Measurements from ENCODE around the gene MDN1. TPM values are rescaled to one million over a fixed set of nuclear protein-coding genes. Genes with fewer than 3 reads are reported as not detected.
A peak's percentile ranks its signal among the peaks of the same experiment; 100 is the strongest.

MDN1 gene
- total and polyA plus RNA-seq, 4 donors: 31.4 to 40.2 (median 36.8) TPM

DNA sequence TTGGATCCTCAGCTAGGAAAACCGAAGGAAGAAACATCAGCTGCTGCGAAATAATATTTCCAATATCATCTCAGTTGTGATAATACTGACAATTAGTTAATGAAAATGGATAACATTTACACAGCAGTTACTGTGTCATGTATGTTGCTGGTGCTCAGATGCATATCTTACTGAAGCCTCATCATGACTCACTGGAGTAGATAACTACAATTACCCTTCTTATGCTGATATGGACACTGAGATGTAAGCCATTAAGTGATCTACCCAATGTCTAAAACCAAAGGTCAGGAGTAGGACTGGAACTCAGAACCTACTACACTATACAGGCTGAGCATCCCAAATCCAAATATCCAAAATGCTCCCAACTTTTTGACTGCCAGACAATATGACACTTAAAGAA is 126.4 kb downstream of the MDN1 start:
- no peak for DNase-seq (ENCODE audit: low read depth in 4 of 6, low spot score in 6 of 6)

DNA sequence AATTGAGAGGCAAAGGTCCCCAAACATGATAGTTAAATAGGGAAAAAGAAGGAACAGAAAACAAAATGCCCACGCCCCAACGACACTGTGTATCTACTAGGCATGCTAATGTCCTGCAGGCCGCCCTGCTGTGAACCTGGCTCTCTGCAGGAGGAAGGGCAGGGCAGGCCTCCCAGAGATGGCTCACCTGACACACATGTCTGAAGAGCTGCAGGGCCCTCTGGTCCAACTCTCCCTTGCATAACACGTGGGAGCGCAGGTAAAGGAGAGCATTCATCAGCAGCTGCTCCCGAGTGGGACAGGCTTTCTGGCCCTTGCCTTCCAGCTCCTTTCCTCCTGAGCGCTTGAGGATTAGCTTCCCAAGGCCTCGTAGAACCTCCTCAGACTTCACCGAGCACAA is 127.3 kb downstream of the MDN1 start:
- Histone ChIP-seq H3K9me3 (ENCODE audit: control insufficient read depth, insufficient read depth, low read length) (no peaks in the 10 kb centered on the region), H3K27ac (ENCODE audit: low read depth, low read length) (no peak overlapping the region), H3K27me3 (ENCODE audit: control insufficient read depth, insufficient read depth, low read length) (no peaks in the 10 kb centered on the region), H3K36me3 (ENCODE audit: control insufficient read depth, insufficient read depth, low read length) (peaks cover 47% of the 10 kb centered on the region), H3K4me1 (ENCODE audit: control insufficient read depth, insufficient read depth, low read length) (no peaks in the 10 kb centered on the region), H3K4me3 (ENCODE audit: low read depth, low read length) (no peak overlapping the region)
- no peak for DNase-seq (ENCODE audit: low read depth in 4 of 6, low spot score in 6 of 6)
- WGBS (ENCODE audit: insufficient coverage): 89% methylated on average over 9 of the region's 9 CpGs

More for the DNA sequence above, 126.4 kb downstream of the MDN1 start:
- Histone ChIP-seq H3K27ac (ENCODE audit: low read depth, low read length) (no peak overlapping the region), H3K36me3 (ENCODE audit: control insufficient read depth, insufficient read depth, low read length) (peaks cover 43% of the 10 kb centered on the region), H3K4me1 (ENCODE audit: control insufficient read depth, insufficient read depth, low read length) (no peaks in the 10 kb centered on the region), H3K9me3 (ENCODE audit: control insufficient read depth, insufficient read depth, low read length) (no peaks in the 10 kb centered on the region), H3K27me3 (ENCODE audit: control insufficient read depth, insufficient read depth, low read length) (no peaks in the 10 kb centered on the region), H3K4me3 (ENCODE audit: low read depth, low read length) (no peak overlapping the region)
- no CpG with 5 or more reads among the region's 2 CpGs for WGBS (ENCODE audit: insufficient coverage)

DNA sequence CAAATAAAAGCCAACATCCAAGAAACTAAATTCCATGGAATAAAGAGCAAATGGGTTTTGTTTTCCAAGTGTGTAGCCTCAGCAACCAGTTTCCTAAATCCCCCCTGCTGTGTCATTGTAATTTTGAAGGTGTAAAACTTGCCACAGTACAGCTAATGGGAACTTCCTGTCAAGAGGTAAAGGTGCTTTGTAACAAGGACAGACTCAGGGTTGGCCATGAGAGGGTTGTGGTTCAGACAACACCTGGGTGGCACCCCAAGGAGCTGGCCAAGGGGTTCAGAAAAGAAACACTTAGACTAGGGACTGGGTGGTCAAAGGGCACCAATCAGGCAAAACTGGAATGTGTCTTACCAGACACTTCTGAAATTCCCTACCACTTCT is 128.7 kb downstream of the MDN1 start:
- Histone ChIP-seq H3K36me3 (ENCODE audit: control insufficient read depth, insufficient read depth, low read length) (peaks cover 53% of the 10 kb centered on the region), H3K27ac (ENCODE audit: low read depth, low read length) (no peak overlapping the region), H3K9me3 (ENCODE audit: control insufficient read depth, insufficient read depth, low read length) (no peaks in the 10 kb centered on the region), H3K27me3 (ENCODE audit: control insufficient read depth, insufficient read depth, low read length) (no peaks in the 10 kb centered on the region), H3K4me1 (ENCODE audit: control insufficient read depth, insufficient read depth, low read length) (no peaks in the 10 kb centered on the region), H3K4me3 (ENCODE audit: low read depth, low read length) (no peak overlapping the region)
- no peak for DNase-seq (ENCODE audit: low read depth in 4 of 6, low spot score in 6 of 6)

DNA sequence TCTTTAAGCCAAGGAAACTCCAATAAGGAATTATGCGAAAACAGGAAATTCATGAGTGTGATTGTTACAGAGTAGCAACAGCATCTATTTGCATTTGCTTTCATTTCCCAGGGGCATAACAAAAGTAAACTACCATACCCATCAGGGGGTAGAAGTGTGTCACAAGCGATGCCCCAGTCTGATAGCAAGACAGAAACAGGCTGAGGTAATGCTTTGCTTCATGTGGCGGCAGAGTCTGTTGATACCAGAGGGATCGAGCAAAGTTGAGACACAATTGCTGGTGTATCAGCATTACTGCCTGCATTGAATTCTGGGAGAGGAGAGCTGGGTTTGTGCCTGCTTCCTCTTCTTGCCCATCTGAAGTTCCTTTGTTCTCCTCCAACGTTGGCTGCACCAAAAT is 129.9 kb downstream of the MDN1 start:
- H3K27me3 ChIP-seq (ENCODE audit: control insufficient read depth, insufficient read depth, low read length): no peaks in the 10 kb centered on the region
- no peak overlapping the region for H3K27ac ChIP-seq (ENCODE audit: low read depth, low read length)
- no peaks in the 10 kb centered on the region for H3K9me3 ChIP-seq (ENCODE audit: control insufficient read depth, insufficient read depth, low read length)
- DNase-seq (ENCODE audit: low read depth in 4 of 6, low spot score in 6 of 6): peak in 2 of 6 donors; percentile 25 to 84
- no peaks in the 10 kb centered on the region for H3K4me1 ChIP-seq (ENCODE audit: control insufficient read depth, insufficient read depth, low read length)
- WGBS (ENCODE audit: insufficient coverage): 42% methylated on average over 3 of the region's 5 CpGs
- no peak overlapping the region for H3K4me3 ChIP-seq (ENCODE audit: low read depth, low read length)
- H3K36me3 ChIP-seq (ENCODE audit: control insufficient read depth, insufficient read depth, low read length): peaks cover 44% of the 10 kb centered on the region

DNA sequence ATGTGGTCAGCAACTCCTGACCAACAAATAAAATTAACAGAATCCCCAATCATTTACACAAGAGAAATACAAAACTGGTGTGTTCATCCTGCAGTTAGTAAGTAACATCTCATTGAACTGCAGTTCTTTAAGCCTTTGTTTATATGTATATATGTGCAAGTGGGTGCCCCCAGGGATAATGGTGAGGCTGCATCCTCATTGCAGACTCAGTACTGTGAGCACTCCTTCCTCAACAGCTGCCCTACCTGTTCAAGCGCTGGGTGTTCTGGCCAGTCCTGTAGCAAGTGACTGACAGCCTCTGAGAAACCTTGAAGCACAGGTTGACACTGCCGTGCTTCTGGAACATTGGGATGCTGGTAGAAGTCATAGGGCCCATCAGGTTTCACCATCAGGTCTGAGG is 131.3 kb downstream of the MDN1 start:
- 100% methylated on average over 2 of the region's 2 CpGs for WGBS (ENCODE audit: insufficient coverage)
- no peak for DNase-seq (ENCODE audit: low read depth in 4 of 6, low spot score in 6 of 6)
- H3K4me1 ChIP-seq (ENCODE audit: control insufficient read depth, insufficient read depth, low read length): no peaks in the 10 kb centered on the region
- no peaks in the 10 kb centered on the region for H3K9me3 ChIP-seq (ENCODE audit: control insufficient read depth, insufficient read depth, low read length)
- no peaks in the 10 kb centered on the region for H3K27me3 ChIP-seq (ENCODE audit: control insufficient read depth, insufficient read depth, low read length)
- H3K36me3 ChIP-seq (ENCODE audit: control insufficient read depth, insufficient read depth, low read length): peaks cover 47% of the 10 kb centered on the region
- no peak overlapping the region for H3K4me3 ChIP-seq (ENCODE audit: low read depth, low read length)
- H3K27ac ChIP-seq (ENCODE audit: low read depth, low read length): no peak overlapping the region

DNA sequence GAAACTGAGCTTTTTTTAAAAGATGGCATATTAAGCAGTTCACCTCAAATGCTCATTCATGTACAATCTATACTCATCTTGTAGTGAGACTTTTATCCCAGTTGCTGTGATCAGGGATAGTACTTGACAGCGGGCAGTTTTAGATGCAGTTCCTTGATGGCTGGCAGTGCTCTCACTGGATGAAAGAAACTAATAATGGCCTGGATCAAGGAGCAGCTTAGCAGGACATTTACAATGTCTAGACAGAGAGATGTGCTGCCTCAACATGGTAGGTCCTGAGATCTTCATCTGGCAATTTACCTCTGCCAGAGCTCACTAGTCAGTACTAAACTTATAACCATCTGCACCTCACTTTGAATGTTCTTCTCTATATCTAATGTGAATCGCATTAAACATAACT is 134.3 kb downstream of the MDN1 start:
- no peaks in the 10 kb centered on the region for H3K27me3 ChIP-seq (ENCODE audit: control insufficient read depth, insufficient read depth, low read length)
- DNase-seq (ENCODE audit: low read depth in 4 of 6, low spot score in 6 of 6): no peak
- H3K9me3 ChIP-seq (ENCODE audit: control insufficient read depth, insufficient read depth, low read length): no peaks in the 10 kb centered on the region
- H3K4me3 ChIP-seq (ENCODE audit: low read depth, low read length): no peak overlapping the region
- no peak overlapping the region for H3K27ac ChIP-seq (ENCODE audit: low read depth, low read length)
- H3K36me3 ChIP-seq (ENCODE audit: control insufficient read depth, insufficient read depth, low read length): peaks cover 42% of the 10 kb centered on the region
- no peaks in the 10 kb centered on the region for H3K4me1 ChIP-seq (ENCODE audit: control insufficient read depth, insufficient read depth, low read length)
- no CpG with 5 or more reads among the region's 2 CpGs for WGBS (ENCODE audit: insufficient coverage)

DNA sequence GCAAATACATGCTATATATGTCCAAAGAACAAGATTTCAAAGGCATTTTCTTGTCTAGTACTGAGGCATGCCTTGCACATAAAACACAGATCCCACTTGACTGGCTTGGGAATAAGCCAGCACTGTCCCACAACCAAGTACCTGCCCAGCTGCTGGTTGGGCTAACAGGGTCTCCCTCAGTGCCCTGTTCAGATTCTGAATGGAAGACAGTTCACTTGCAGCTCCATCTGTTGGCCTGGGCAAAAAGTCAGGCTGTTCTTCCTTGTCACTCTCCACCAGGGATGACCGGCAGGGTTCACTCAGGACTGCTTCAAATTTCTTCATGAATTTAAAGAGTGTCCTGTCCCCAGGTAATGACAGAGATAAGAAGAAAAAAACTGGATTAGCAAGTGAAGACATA is 136.6 kb downstream of the MDN1 start:
- Histone ChIP-seq H3K27ac (ENCODE audit: low read depth, low read length) (no peak overlapping the region), H3K4me1 (ENCODE audit: control insufficient read depth, insufficient read depth, low read length) (no peaks in the 10 kb centered on the region), H3K36me3 (ENCODE audit: control insufficient read depth, insufficient read depth, low read length) (peaks cover 45% of the 10 kb centered on the region), H3K27me3 (ENCODE audit: control insufficient read depth, insufficient read depth, low read length) (no peaks in the 10 kb centered on the region), H3K4me3 (ENCODE audit: low read depth, low read length) (no peak overlapping the region), H3K9me3 (ENCODE audit: control insufficient read depth, insufficient read depth, low read length) (no peaks in the 10 kb centered on the region)
- no peak for DNase-seq (ENCODE audit: low read depth in 4 of 6, low spot score in 6 of 6)
- no CpG with 5 or more reads among the region's 1 CpG for WGBS (ENCODE audit: insufficient coverage)

DNA sequence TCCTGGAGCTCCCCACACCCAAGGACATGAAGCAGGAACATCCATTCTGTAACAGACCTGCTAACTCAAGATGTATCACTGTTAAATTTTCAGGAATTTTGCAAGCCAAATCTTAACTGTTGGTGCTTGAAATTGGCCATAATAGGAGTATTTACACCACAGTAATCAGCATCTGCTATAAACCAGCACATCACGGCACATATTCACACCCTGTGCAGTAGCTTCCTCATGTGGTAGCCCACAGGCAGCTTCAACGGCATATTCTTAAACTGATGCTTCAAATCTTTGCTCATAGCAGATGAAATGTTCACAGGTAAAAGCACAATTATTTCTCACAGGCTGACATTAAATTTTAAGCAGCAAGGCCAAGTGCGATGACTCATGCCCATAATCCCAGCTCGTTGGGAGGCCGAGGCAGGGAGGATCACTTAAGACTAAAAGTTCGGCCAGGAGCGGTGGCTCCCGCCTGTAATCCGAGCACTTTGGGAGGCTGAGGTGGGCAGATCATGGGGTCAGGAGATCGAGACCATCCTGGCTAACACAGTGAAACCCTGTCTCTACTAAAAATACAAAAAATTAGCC is 137.5 kb downstream of the MDN1 start:
- H3K36me3 ChIP-seq (ENCODE audit: control insufficient read depth, insufficient read depth, low read length): peaks cover 45% of the 10 kb centered on the region
- H3K27me3 ChIP-seq (ENCODE audit: control insufficient read depth, insufficient read depth, low read length): no peaks in the 10 kb centered on the region
- DNase-seq (ENCODE audit: low read depth in 4 of 6, low spot score in 6 of 6): no peak
- no peak overlapping the region for H3K27ac ChIP-seq (ENCODE audit: low read depth, low read length)
- H3K4me3 ChIP-seq (ENCODE audit: low read depth, low read length): no peak overlapping the region
- H3K4me1 ChIP-seq (ENCODE audit: control insufficient read depth, insufficient read depth, low read length): no peaks in the 10 kb centered on the region
- H3K9me3 ChIP-seq (ENCODE audit: control insufficient read depth, insufficient read depth, low read length): no peaks in the 10 kb centered on the region
- WGBS (ENCODE audit: insufficient coverage): 97% methylated on average over 7 of the region's 10 CpGs

DNA sequence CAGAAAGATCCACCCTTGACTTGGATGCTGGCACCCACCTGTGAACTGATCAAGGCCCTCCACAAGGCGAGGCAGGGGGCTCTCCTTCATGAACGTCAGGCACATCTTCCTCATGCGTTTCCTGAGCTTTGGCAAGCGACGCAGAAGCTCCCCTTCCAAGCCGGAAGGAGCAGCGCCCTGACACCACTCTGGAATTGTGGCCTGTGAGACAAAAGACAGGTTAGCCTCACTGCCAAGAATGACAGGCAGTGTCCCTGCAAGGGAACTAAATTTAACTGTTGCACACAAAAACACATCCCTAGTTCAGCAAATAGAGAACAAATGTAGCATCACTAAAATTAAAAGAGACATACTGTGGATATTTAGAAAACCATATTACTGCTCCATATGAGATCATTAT is 139.0 kb downstream of the MDN1 start:
- 96% methylated on average over 6 of the region's 7 CpGs for WGBS (ENCODE audit: insufficient coverage)
- H3K4me1 ChIP-seq (ENCODE audit: control insufficient read depth, insufficient read depth, low read length): no peaks in the 10 kb centered on the region
- H3K27ac ChIP-seq (ENCODE audit: low read depth, low read length): no peak overlapping the region
- no peaks in the 10 kb centered on the region for H3K9me3 ChIP-seq (ENCODE audit: control insufficient read depth, insufficient read depth, low read length)
- H3K36me3 ChIP-seq (ENCODE audit: control insufficient read depth, insufficient read depth, low read length): peaks cover 42% of the 10 kb centered on the region
- H3K27me3 ChIP-seq (ENCODE audit: control insufficient read depth, insufficient read depth, low read length): no peaks in the 10 kb centered on the region
- DNase-seq (ENCODE audit: low read depth in 4 of 6, low spot score in 6 of 6): no peak
- no peak overlapping the region for H3K4me3 ChIP-seq (ENCODE audit: low read depth, low read length)

DNA sequence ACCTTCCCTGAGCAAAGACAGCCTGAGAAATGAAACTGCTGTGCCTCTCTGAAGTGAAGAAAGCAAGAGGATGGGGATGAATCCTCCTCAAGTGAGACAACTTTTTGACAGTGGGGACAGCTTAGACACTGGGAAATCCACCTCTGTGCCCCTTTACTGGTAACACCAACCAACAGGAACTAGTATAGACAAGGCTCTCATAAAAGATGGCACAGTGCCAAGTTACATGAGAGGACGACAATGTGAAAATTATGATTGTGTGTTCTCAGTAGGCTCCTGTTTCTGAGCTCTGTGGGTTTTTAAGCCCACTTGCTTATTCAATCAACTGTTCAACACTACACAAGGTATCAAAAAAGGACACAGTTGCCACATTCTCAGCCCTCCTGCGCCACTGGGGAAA is 139.4 kb downstream of the MDN1 start:
- no peak overlapping the region for H3K27ac ChIP-seq (ENCODE audit: low read depth, low read length)

More for the DNA sequence above, 139.4 kb downstream of the MDN1 start:
- WGBS (ENCODE audit: insufficient coverage): 95% methylated on average over 1 of the region's 2 CpGs
- no peak overlapping the region for H3K4me3 ChIP-seq (ENCODE audit: low read depth, low read length)
- H3K27me3 ChIP-seq (ENCODE audit: control insufficient read depth, insufficient read depth, low read length): no peaks in the 10 kb centered on the region
- H3K9me3 ChIP-seq (ENCODE audit: control insufficient read depth, insufficient read depth, low read length): no peaks in the 10 kb centered on the region
- no peaks in the 10 kb centered on the region for H3K4me1 ChIP-seq (ENCODE audit: control insufficient read depth, insufficient read depth, low read length)
- DNase-seq (ENCODE audit: low read depth in 4 of 6, low spot score in 6 of 6): peak in 1 of 6 donors; percentile 9
- H3K36me3 ChIP-seq (ENCODE audit: control insufficient read depth, insufficient read depth, low read length): peaks cover 45% of the 10 kb centered on the region
